Measurements from ENCODE around the gene B4GALT2.

Gene B4GALT2

GRCh38 chr1:43970502-43970901 lies 8.5 kb upstream of the B4GALT2 start:
- Histone ChIP-seq H3F3A (ENCODE audit: insufficient read depth, low read length) (peaks cover 14% of the 10 kb centered on the region), H2AFZ (ENCODE audit: low read length) (peak overlapping the region; percentile 92; the same call in 1 of the 2 replicates), H3K4me3 (ENCODE audit: low read length) (peak overlapping the region; percentile 99), H3K36me3 (replicated peaks; ENCODE audit: insufficient read depth, low read length) (no peaks in the 10 kb centered on the region), H3K4me2 (ENCODE audit: low read depth, low read length) (peak overlapping the region; percentile 99), H3K79me2 (ENCODE audit: low read length) (peaks cover 29% of the 10 kb centered on the region), H3K27me3 (replicated peaks; ENCODE audit: insufficient read depth, low read length) (no peaks in the 10 kb centered on the region), H3K27ac (ENCODE audit: low read length) (no peak overlapping the region), H3K4me1 (ENCODE audit: low read length) (peaks cover 20% of the 10 kb centered on the region), H3K9me3 (replicated peaks; ENCODE audit: insufficient read depth, low read length) (no peaks in the 10 kb centered on the region), H3K9me2 (replicated peaks; ENCODE audit: insufficient read depth, low read length) (no peaks in the 10 kb centered on the region), H3K9ac (ENCODE audit: low read length) (peak overlapping the region; percentile 88), H4K20me1 (ENCODE audit: insufficient read depth, low read length) (no peaks in the 10 kb centered on the region)
- DNase-seq = no peak
- no peak for TF ChIP-seq CTCF (IDR thresholded peaks at IDR 0.05; ENCODE audit: low read length)
- no peak for TF ChIP-seq EZH2phosphoT487 (IDR thresholded peaks at IDR 0.05; ENCODE audit: low read length)
- TF ChIP-seq EZH2 (optimal IDR thresholded peaks at IDR 0.05; ENCODE audit: low read depth, low read length) = no peak

DNA sequence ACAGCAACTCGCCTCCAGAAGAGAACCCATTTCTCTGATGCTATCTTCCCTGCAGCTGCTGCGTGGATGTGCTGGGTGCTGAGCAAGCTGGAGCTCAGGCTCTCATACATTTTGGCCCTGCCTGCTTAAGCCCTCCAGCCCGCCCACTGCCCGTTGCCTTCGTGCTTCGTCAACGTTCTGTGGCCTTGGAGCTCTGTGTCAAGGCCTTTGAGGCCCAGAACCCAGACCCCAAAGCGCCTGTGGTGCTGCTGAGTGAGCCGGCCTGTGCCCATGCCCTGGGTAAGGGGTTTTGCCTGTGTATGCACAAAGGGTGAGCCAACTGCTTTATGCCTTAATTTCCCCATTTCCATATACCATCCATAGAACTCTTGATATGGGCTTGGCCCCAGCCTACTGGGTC lies 8.1 kb upstream of the B4GALT2 start:
- Histone ChIP-seq H3K9me2 (replicated peaks; ENCODE audit: insufficient read depth, low read length) (no peaks in the 10 kb centered on the region), H3K4me1 (ENCODE audit: low read length) (peaks cover 22% of the 10 kb centered on the region), H2AFZ (ENCODE audit: low read length) (no peak overlapping the region), H3K36me3 (replicated peaks; ENCODE audit: insufficient read depth, low read length) (no peaks in the 10 kb centered on the region), H3K79me2 (ENCODE audit: low read length) (peaks cover 33% of the 10 kb centered on the region), H3K9ac (ENCODE audit: low read length) (peak overlapping the region; percentile 88; the same call in 1 of the 2 replicates), H3F3A (ENCODE audit: insufficient read depth, low read length) (peaks cover 14% of the 10 kb centered on the region), H3K4me3 (ENCODE audit: low read length) (peak overlapping the region; percentile 99), H4K20me1 (ENCODE audit: insufficient read depth, low read length) (no peaks in the 10 kb centered on the region), H3K27me3 (replicated peaks; ENCODE audit: insufficient read depth, low read length) (no peaks in the 10 kb centered on the region), H3K4me2 (ENCODE audit: low read depth, low read length) (peak overlapping the region; percentile 99), H3K27ac (ENCODE audit: low read length) (no peak overlapping the region), H3K9me3 (replicated peaks; ENCODE audit: insufficient read depth, low read length) (no peaks in the 10 kb centered on the region)
- TF ChIP-seq CTCF (IDR thresholded peaks at IDR 0.05; ENCODE audit: low read length) (no peak), EZH2 (optimal IDR thresholded peaks at IDR 0.05; ENCODE audit: low read depth, low read length) (no peak), EZH2phosphoT487 (IDR thresholded peaks at IDR 0.05; ENCODE audit: low read length) (no peak)
- DNase-seq = no peak

DNA sequence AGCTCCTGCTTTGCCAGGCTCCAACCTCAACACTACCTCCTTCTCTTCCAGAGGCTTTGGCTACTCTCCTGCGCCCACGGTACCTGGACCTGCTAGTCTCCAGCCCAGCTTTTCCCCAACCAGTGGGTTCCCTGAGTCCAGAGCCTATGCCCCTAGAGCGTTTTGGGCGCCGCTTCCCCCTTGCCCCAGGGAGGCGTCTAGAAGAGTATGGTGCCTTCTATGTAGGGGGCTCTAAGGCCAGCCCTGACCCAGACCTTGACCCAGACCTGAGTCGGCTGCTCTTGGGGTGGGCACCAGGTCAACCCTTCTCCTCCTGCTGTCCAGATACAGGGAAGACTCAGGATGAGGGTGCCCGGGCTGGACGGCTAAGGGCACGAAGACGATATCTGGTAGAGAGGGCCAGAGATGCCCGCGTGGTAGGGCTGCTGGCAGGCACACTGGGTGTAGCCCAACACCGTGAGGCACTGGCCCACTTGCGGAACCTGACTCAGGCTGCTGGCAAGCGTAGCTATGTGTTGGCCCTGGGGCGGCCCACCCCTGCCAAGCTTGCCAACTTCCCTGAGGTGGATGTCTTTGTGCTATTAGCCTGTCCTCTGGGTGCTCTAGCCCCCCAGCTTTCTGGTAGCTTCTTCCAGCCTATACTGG lies 7.6 kb upstream of the B4GALT2 start:
- no peak overlapping the region for H3K27ac ChIP-seq (ENCODE audit: low read length)
- H3K27me3 ChIP-seq (replicated peaks; ENCODE audit: insufficient read depth, low read length) = no peaks in the 10 kb centered on the region
- H3K9ac ChIP-seq (ENCODE audit: low read length) = no peak overlapping the region
- H3F3A ChIP-seq (ENCODE audit: insufficient read depth, low read length) = peaks cover 14% of the 10 kb centered on the region
- no peaks in the 10 kb centered on the region for H3K9me3 ChIP-seq (replicated peaks; ENCODE audit: insufficient read depth, low read length)
- no peak for DNase-seq
- no peak overlapping the region for H2AFZ ChIP-seq (ENCODE audit: low read length)
- H3K4me2 ChIP-seq (ENCODE audit: low read depth, low read length) = peak overlapping the region; percentile 99
- no peaks in the 10 kb centered on the region for H3K9me2 ChIP-seq (replicated peaks; ENCODE audit: insufficient read depth, low read length)
- H3K4me3 ChIP-seq (ENCODE audit: low read length) = no peak overlapping the region
- no peak for TF ChIP-seq EZH2 (optimal IDR thresholded peaks at IDR 0.05; ENCODE audit: low read depth, low read length)
- no peak for TF ChIP-seq EZH2phosphoT487 (IDR thresholded peaks at IDR 0.05; ENCODE audit: low read length)
- TF ChIP-seq CTCF (IDR thresholded peaks at IDR 0.05; ENCODE audit: low read length) = no peak
- no peaks in the 10 kb centered on the region for H3K36me3 ChIP-seq (replicated peaks; ENCODE audit: insufficient read depth, low read length)
- peaks cover 3% of the 10 kb centered on the region; the same call in 1 of the 2 replicates for H4K20me1 ChIP-seq (ENCODE audit: insufficient read depth, low read length)
- peaks cover 27% of the 10 kb centered on the region for H3K4me1 ChIP-seq (ENCODE audit: low read length)
- peaks cover 38% of the 10 kb centered on the region for H3K79me2 ChIP-seq (ENCODE audit: low read length)

All from MM.1S (cell line).